Panc1 (cell line): ENCODE measurements around the gene PPARG. TPM values are rescaled to one million over a fixed set of nuclear protein-coding genes. Genes with fewer than 3 reads are reported as not detected.

Experiments
- ATAC-seq: fragments of 200-7000 bp; cut with Tn5 transposase; 2 replicates; pipeline ENCODE4 v1.9.1; 2020; ENCODE audit warnings: mild to moderate bottlenecking, moderate library complexity
- BruUV-seq: library from RNA; stranded (reverse); fragments of 400-500 nt; replicated peaks from 2 replicates; lab custom pipeline; 2021; lab: Mats Ljungman, UMichigan
- CTCF ChIA-PET: fragments of 300-600 bp; sonication (Branson Sonifier 250); formaldehyde crosslinking; loops from one replicate; lab custom pipeline; 2022; ENCODE audit warnings: antibody characterized with exemption; lab: Charles Lee
- POLR2A ChIA-PET: fragments of 300-600 bp; sonication (Branson Sonifier 250); formaldehyde crosslinking; loops from one replicate; lab custom pipeline; 2022; ENCODE audit warnings: antibody characterized with exemption; lab: Charles Lee
- DNase-seq: peaks from one replicate; pipeline ENCODE4 v3.0.0-alpha.2; 2010; ENCODE audit warnings: low read depth, low spot score
- H3K27ac ChIP-seq: 2 replicates; pipeline ENCODE4 v1.5.1; 2011; ENCODE audit warnings: mild to moderate bottlenecking, low read length, inconsistent platforms
- H3K27me3 ChIP-seq: fragments of 200-500 bp; sonication (Bioruptor generic); 2 replicates; pipeline ENCODE4 v1.6.0; 2014; ENCODE audit warnings: low read length, inconsistent platforms; ENCODE audit not compliant: control insufficient read depth, insufficient read depth
- H3K36me3 ChIP-seq: fragments of 200-500 bp; sonication (Bioruptor generic); 2 replicates; pipeline ENCODE4 v1.5.1; 2014; ENCODE audit warnings: inconsistent platforms, mild to moderate bottlenecking, low read length, moderate library complexity; ENCODE audit not compliant: control insufficient read depth, insufficient read depth
- H3K4me1 ChIP-seq: 2 replicates; pipeline ENCODE4 v1.5.1; 2011; ENCODE audit warnings: inconsistent platforms, mild to moderate bottlenecking, low read length, moderate library complexity; ENCODE audit not compliant: control insufficient read depth, insufficient read depth
- H3K4me3 ChIP-seq, 2 experiments: 2 replicates each; pipeline ENCODE4 v1.5.1; 2011 to 2012; ENCODE audit warnings: low read depth in 2 of 2, low read length in 2 of 2, mild to moderate bottlenecking in 2 of 2, inconsistent platforms in 1 of 2, moderate library complexity in 1 of 2
- H3K9me3 ChIP-seq: fragments of 200-500 bp; sonication (Bioruptor generic); 2 replicates; pipeline ENCODE4 v1.5.1; 2014; ENCODE audit warnings: low read depth, mild to moderate bottlenecking, inconsistent platforms, low read length, moderate library complexity; ENCODE audit not compliant: control insufficient read depth, insufficient read depth
- POLR2AphosphoS5 ChIP-seq: IDR thresholded peaks from 2 replicates; pipeline ENCODE4 v1.6.1; 2012; ENCODE audit warnings: mild to moderate bottlenecking, low read depth, low read length, moderate library complexity
- REST ChIP-seq, 2 experiments: IDR thresholded peaks; 2 replicates each; pipeline ENCODE4 v1.6.1; 2011 to 2012; ENCODE audit warnings: low read depth in 2 of 2, control low read depth in 1 of 2, low read length in 1 of 2, mild to moderate bottlenecking in 1 of 2, moderate library complexity in 1 of 2; ENCODE audit not compliant: insufficient read depth in 1 of 2
- SIN3A ChIP-seq: IDR thresholded peaks from 2 replicates; pipeline ENCODE4 v1.6.1; 2012; ENCODE audit warnings: low read depth, mild to moderate bottlenecking, low read length, moderate library complexity, borderline replicate concordance; ENCODE audit not compliant: insufficient read depth
- TCF7L2 ChIP-seq: IDR thresholded peaks from 2 replicates; pipeline ENCODE4 v1.6.1; 2011; ENCODE audit warnings: mild to moderate bottlenecking, low read depth, low read length, inconsistent platforms
- in situ Hi-C: cut with HindIII; loops from 2 replicates; pipeline ENCODE4 v1.10.0; 2016; ENCODE audit warnings: low sequenced_read_pairs, low pct_unique_long_range_greater_than_20kb
- intact Hi-C: fragments of 100-400 bp; cut with micrococcal nuclease; formaldehyde crosslinking; loops from one replicate; pipeline ENCODE4 v1.10.0; 2022; ENCODE audit not compliant: unreplicated experiment
- total RNA-seq: library from RNA; stranded (reverse); gene quantifications from one replicate; pipeline ENCODE4 v1.2.1, GENCODE V29; 2021; ENCODE audit not compliant: unreplicated experiment
- TF ChIP-seq, protein P1 (sequence below): fragments of 450-650 bp; IDR thresholded peaks from 2 replicates; pipeline ENCODE4 v1.5.1; 2017; ENCODE audit warnings: mild to moderate bottlenecking

Gene PPARG
- total RNA-seq, 1 experiment from 2014 or later, result 88.1 TPM

DNA sequence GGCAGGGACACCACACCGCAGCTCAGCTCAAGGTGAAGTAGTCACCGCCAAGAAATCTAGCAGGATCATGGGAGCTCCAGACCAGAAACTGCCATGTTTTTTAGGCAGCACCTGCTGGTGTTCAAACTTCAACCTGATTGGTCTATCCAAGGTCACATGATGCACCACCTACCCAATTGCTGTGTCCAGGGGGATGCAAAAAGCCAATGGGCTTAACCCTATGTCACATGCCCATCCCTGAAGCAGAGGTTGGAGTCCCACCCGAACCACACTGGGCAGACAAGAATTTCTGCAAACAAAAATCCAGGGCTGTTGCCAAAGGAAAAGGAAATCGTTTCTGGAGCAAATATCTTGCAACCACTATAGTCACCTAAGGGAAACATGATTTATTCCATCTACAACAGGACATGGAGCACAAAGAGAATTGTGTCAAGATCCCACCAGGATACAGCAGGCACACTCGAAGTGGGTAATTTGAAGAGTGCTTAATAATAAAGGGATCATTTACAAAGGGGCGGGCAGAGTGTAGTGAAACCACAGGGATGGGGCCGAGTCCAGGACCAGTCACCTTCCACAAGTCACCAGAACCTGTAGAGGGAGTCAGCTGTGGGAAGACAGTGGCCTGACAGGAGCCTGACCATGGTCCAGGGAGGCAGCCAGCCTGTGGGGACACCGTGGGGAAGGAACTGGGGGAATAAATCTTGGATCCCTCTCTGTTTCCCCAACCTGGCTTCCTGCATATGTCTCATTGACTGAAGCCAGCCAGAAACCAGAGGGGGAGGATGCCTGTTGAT is 161.2 kb downstream of the PPARG start:
- ChIA-PET CTCF (interaction anchor here (1.0 kb wide), 1 partner anchor 29 kb away, joined by 3 read pairs; no protein-coding TSS in a partner anchor), POLR2A (no interaction called here)
- BruUV-seq, result no TSS peak
- TF ChIP-seq SIN3A (no peak), POLR2AphosphoS5 (no peak), REST (IDR thresholded peaks at IDR 0.05; ENCODE audit: insufficient read depth in 1 of 2, low read depth in 2 of 2, low read length in 1 of 2) (no peak), TCF7L2 (no peak)
- TF ChIP-seq, protein P1, sequence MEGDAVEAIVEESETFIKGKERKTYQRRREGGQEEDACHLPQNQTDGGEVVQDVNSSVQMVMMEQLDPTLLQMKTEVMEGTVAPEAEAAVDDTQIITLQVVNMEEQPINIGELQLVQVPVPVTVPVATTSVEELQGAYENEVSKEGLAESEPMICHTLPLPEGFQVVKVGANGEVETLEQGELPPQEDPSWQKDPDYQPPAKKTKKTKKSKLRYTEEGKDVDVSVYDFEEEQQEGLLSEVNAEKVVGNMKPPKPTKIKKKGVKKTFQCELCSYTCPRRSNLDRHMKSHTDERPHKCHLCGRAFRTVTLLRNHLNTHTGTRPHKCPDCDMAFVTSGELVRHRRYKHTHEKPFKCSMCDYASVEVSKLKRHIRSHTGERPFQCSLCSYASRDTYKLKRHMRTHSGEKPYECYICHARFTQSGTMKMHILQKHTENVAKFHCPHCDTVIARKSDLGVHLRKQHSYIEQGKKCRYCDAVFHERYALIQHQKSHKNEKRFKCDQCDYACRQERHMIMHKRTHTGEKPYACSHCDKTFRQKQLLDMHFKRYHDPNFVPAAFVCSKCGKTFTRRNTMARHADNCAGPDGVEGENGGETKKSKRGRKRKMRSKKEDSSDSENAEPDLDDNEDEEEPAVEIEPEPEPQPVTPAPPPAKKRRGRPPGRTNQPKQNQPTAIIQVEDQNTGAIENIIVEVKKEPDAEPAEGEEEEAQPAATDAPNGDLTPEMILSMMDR, result no peak
- peaks cover 14% of the 10 kb centered on the region for H3K4me1 ChIP-seq
- H3K36me3 ChIP-seq, result no peaks in the 10 kb centered on the region
- DNase-seq, result no peak
- in situ Hi-C loops (no loop called here), intact Hi-C loops (no loop called here)
- H3K27me3 ChIP-seq, result no peaks in the 10 kb centered on the region
- H3K9me3 ChIP-seq, result no peaks in the 10 kb centered on the region
- H3K27ac ChIP-seq, result peak overlapping the region; percentile 73
- ATAC-seq, result no peak
- H3K4me3 ChIP-seq, result no peak overlapping the region

- no peaks in the 10 kb centered on the region for H3K9me3 ChIP-seq
- CTCF ChIA-PET, result interaction anchor here (0.6 kb wide), 1 partner anchor 1679 kb away, joined by 3 read pairs; no protein-coding TSS in a partner anchor
- POLR2A ChIA-PET, result no interaction called here
- H3K36me3 ChIP-seq, result no peaks in the 10 kb centered on the region
- ATAC-seq (no peak), DNase-seq (no peak)
- in situ Hi-C loops (no loop called here), intact Hi-C loops (no loop called here)
- no peaks in the 10 kb centered on the region for H3K27me3 ChIP-seq
- TF ChIP-seq TCF7L2, result no peak
- BruUV-seq, result no TSS peak
- H3K27ac ChIP-seq, result peak overlapping the region; percentile 63; the same call in 1 of the 2 replicates
- H3K4me1 ChIP-seq, result peaks cover 3% of the 10 kb centered on the region; the same call in 1 of the 2 replicates
- no peak overlapping the region for H3K4me3 ChIP-seq
Measured at GRCh38 chr3:12451481-12451880, 162.6 kb downstream of the PPARG start.

GRCh38 chr3:12451960-12452359 is 163.1 kb downstream of the PPARG start:
- Histone ChIP-seq H3K4me3 (no peak overlapping the region), H3K27me3 (no peaks in the 10 kb centered on the region), H3K36me3 (no peaks in the 10 kb centered on the region), H3K4me1 (peaks cover 3% of the 10 kb centered on the region; the same call in 1 of the 2 replicates), H3K9me3 (no peaks in the 10 kb centered on the region), H3K27ac (peak overlapping the region; percentile 63)
- no TSS peak for BruUV-seq
- no peak for DNase-seq
- POLR2A ChIA-PET, result no interaction called here
- CTCF ChIA-PET, result interaction anchor here (0.6 kb wide), 1 partner anchor 1680 kb away, joined by 3 read pairs; no protein-coding TSS in a partner anchor
- intact Hi-C loops (no loop called here), in situ Hi-C loops (no loop called here)
- ATAC-seq, result no peak
- TF ChIP-seq REST (IDR thresholded peaks at IDR 0.05; ENCODE audit: insufficient read depth in 1 of 2, low read depth in 2 of 2, low read length in 1 of 2) (no peak), TCF7L2 (no peak), SIN3A (no peak), POLR2AphosphoS5 (no peak)
- TF ChIP-seq, protein P1, result no peak
